Fibroblast of lung (primary cell): ENCODE data around the gene SPPL2C. TPM values are rescaled to one million over a fixed set of nuclear protein-coding genes. Genes with fewer than 3 reads are reported as not detected.

Source experiments
- DNase-seq, 2 donors: peaks; one replicate each; pipeline versions ENCODE4 v3.0.0 to v3.0.0-alpha.2; 2010; ENCODE audit warnings: low read depth in 2 of 2
- H2AFZ ChIP-seq: 2 replicates; pipeline ENCODE4 v1.5.1; 2012; ENCODE audit warnings: low read length, control low read depth, inconsistent platforms
- H3K27ac ChIP-seq: 2 replicates; pipeline ENCODE4 v1.5.1; 2011; ENCODE audit warnings: low read length, control low read depth; ENCODE audit not compliant: insufficient read depth
- H3K27me3 ChIP-seq: 2 replicates; pipeline ENCODE4 v1.5.1; 2011; ENCODE audit warnings: mild to moderate bottlenecking, low read length; ENCODE audit not compliant: control insufficient read depth, insufficient read depth
- H3K36me3 ChIP-seq: 2 replicates; pipeline ENCODE4 v1.5.1; 2011; ENCODE audit warnings: low read length; ENCODE audit not compliant: control insufficient read depth, insufficient read depth
- H3K4me1 ChIP-seq: 2 replicates; pipeline ENCODE4 v1.5.1; 2011; ENCODE audit warnings: low read length; ENCODE audit not compliant: control insufficient read depth, insufficient read depth; ENCODE audit errors: extremely low read depth
- H3K4me2 ChIP-seq: 2 replicates; pipeline ENCODE4 v1.5.1; 2011; ENCODE audit warnings: low read length, control low read depth; ENCODE audit not compliant: insufficient read depth; ENCODE audit errors: extremely low read depth
- H3K4me3 ChIP-seq, 4 experiments: fragments of 200-600 bp in 1 of 4; sonication (generic) in 1 of 4; replicated peaks in 1 of 4; 2 replicates each; pipeline ENCODE4 v1.5.1; 2011 to 2016; ENCODE audit warnings: low read length in 4 of 4, low read depth in 3 of 4, mild to moderate bottlenecking in 3 of 4, control low read depth in 2 of 4, inconsistent platforms in 1 of 4, mixed read lengths in 1 of 4; ENCODE audit not compliant: insufficient read depth in 1 of 4; ENCODE audit errors: control extremely low read depth in 1 of 4
- H3K79me2 ChIP-seq: 2 replicates; pipeline ENCODE4 v1.5.1; 2012; ENCODE audit warnings: mild to moderate bottlenecking, low read length, inconsistent platforms; ENCODE audit not compliant: control insufficient read depth, insufficient read depth
- H3K9ac ChIP-seq: 2 replicates; pipeline ENCODE4 v1.5.1; 2011; ENCODE audit warnings: mild to moderate bottlenecking, low read length, control low read depth; ENCODE audit not compliant: insufficient read depth
- H3K9me3 ChIP-seq: 2 replicates; pipeline ENCODE4 v1.5.1; 2012; ENCODE audit warnings: low read depth, low read length; ENCODE audit not compliant: control insufficient read depth, insufficient read depth
- H4K20me1 ChIP-seq: 2 replicates; pipeline ENCODE4 v1.5.1; 2011; ENCODE audit warnings: low read length; ENCODE audit not compliant: control insufficient read depth, insufficient read depth; ENCODE audit errors: extremely low read depth
- CTCF ChIP-seq, 2 donors: IDR thresholded peaks in 1 of 2; conservative IDR thresholded peaks in 1 of 2; 1 replicate in 1 of 2; 2 replicates in 1 of 2; pipeline ENCODE4 v1.5.1; 2011 to 2012; ENCODE audit warnings: low read length in 2 of 2, control low read depth in 1 of 2, inconsistent platforms in 1 of 2, low read depth in 1 of 2, mild to moderate bottlenecking in 1 of 2
- EZH2 ChIP-seq: IDR thresholded peaks from 2 replicates; pipeline ENCODE4 v1.5.1; 2012; ENCODE audit warnings: low read length, control low read depth, mild to moderate bottlenecking; ENCODE audit errors: missing control alignments
- polyA plus RNA-seq, 2 donors: library from polyadenylated mRNA; depleted of rRNA in 1 of 2; stranded (reverse) in 1 of 2; unstranded in 1 of 2; fragments of >200 nt; gene quantifications; 2 replicates each; pipeline ENCODE4 v1.2.1, GENCODE V29; 2011 to 2012; ENCODE audit warnings: missing spikeins in 1 of 2
- total RNA-seq: library from RNA; depleted of rRNA; stranded (reverse); fragments of >200 nt; gene quantifications from 2 replicates; pipeline ENCODE4 v1.2.1, GENCODE V29; 2014

SPPL2C gene
- total and polyA plus RNA-seq, 2 donors (not counting 1 experiment from before 2014, with no cell fraction given) = not detected

DNA sequence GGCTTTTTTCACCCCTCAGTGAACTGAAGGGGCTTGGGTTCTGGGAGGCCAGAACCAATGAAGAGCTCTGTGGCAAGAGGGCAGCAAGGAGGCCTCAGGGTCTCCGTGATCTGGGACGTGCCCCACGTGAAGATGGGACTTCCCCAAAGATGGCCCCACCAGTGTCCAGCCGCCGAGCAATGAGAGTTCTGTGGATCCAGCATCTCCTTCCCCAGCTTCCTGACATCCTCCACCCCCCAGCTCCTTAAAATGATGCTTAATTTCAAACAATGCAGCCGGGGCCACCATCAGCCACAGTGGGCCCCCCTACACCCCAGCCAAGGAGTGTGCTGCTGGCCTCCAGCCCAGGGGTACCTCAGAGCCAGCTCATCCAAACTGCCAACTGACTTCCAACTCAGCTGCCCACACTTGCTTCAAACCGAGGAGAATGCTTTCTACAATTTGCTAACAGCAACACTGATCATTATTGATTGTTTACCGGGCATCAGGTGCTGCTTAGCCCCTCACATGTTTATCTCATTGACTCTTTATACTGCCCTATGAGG, 5.9 kb upstream of the SPPL2C start:
- Histone ChIP-seq H3K36me3 (no peaks in the 10 kb centered on the region), H3K4me3 (no peak overlapping the region), H3K27ac (no peak overlapping the region), H3K9me3 (no peaks in the 10 kb centered on the region), H3K27me3 (peaks cover 3% of the 10 kb centered on the region), H4K20me1 (no peaks in the 10 kb centered on the region), H3K4me2 (no peak overlapping the region), H3K9ac (no peak overlapping the region), H3K4me1 (no peaks in the 10 kb centered on the region), H3K79me2 (no peaks in the 10 kb centered on the region), H2AFZ (no peak overlapping the region)
- DNase-seq = no peak
- TF ChIP-seq EZH2 (no peak), CTCF (conservative IDR thresholded peaks at IDR 0.05 in 1 of 2, IDR thresholded peaks at IDR 0.05 in 1 of 2; ENCODE audit: low read depth in 1 of 2, low read length in 2 of 2) (no peak)

GRCh38 chr17:45839442-45839841, 5.2 kb upstream of the SPPL2C start:
- no peaks in the 10 kb centered on the region for H4K20me1 ChIP-seq
- no peak overlapping the region for H3K9ac ChIP-seq
- H3K36me3 ChIP-seq = no peaks in the 10 kb centered on the region
- no peak for DNase-seq
- no peak overlapping the region for H2AFZ ChIP-seq
- no peaks in the 10 kb centered on the region for H3K79me2 ChIP-seq
- H3K27ac ChIP-seq = no peak overlapping the region
- H3K4me1 ChIP-seq = no peaks in the 10 kb centered on the region
- H3K27me3 ChIP-seq = peaks cover 3% of the 10 kb centered on the region
- H3K9me3 ChIP-seq = no peaks in the 10 kb centered on the region
- no peak for TF ChIP-seq EZH2
- no peak for TF ChIP-seq CTCF (conservative IDR thresholded peaks at IDR 0.05 in 1 of 2, IDR thresholded peaks at IDR 0.05 in 1 of 2; ENCODE audit: low read depth in 1 of 2, low read length in 2 of 2)
- H3K4me2 ChIP-seq = no peak overlapping the region
- no peak overlapping the region for H3K4me3 ChIP-seq

DNA sequence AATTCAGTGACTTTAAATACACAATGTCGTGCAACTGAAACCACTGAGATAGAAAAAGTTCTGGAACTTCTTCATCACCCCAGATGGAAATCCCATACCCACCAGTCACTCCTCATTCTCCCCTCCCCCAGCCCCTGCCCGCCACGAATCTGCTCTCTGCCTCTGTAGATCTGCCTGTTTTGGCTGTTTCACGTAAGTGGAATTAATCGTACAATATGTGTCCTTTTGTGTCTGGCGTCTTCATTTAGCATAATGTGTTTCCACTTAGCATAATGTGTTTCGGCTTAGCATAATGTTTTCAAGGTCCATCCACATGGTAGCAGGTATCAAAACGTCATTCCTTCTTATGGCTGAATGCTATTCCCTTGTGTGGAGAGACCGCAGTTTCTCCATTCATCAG, 3.5 kb upstream of the SPPL2C start:
- Histone ChIP-seq H3K36me3 (no peaks in the 10 kb centered on the region), H3K27me3 (peaks cover 3% of the 10 kb centered on the region), H3K9me3 (no peaks in the 10 kb centered on the region), H3K4me3 (no peak overlapping the region), H3K79me2 (no peaks in the 10 kb centered on the region), H2AFZ (no peak overlapping the region), H4K20me1 (no peaks in the 10 kb centered on the region), H3K4me2 (no peak overlapping the region), H3K4me1 (no peaks in the 10 kb centered on the region), H3K27ac (no peak overlapping the region), H3K9ac (no peak overlapping the region)
- DNase-seq = no peak
- TF ChIP-seq CTCF (conservative IDR thresholded peaks at IDR 0.05 in 1 of 2, IDR thresholded peaks at IDR 0.05 in 1 of 2; ENCODE audit: low read depth in 1 of 2, low read length in 2 of 2) (no peak), EZH2 (no peak)
